ENCODE results near the gene RNF180.
"Not testable (repeated sequence)": the region's sequence is repeated elsewhere in the genome, so short reads cannot be mapped to it uniquely, and the experiment has no call there.

The RNF180 gene

GRCh38 chr5:64269164-64269563, 103.5 kb downstream of the RNF180 start:
- no peak for DNase-seq (ENCODE audit: low read depth in 1 of 2, low spot score in 1 of 2)

GRCh38 chr5:64273276-64273675, 107.6 kb downstream of the RNF180 start:
- DNase-seq (ENCODE audit: low read depth in 1 of 2, low spot score in 1 of 2), result no peak

GRCh38 chr5:64285188-64286130, 119.8 kb downstream of the RNF180 start:
- no peak for DNase-seq (ENCODE audit: low read depth in 1 of 2, low spot score in 1 of 2)

- no peak for DNase-seq (ENCODE audit: low read depth in 1 of 2, low spot score in 1 of 2)
These were observed 120.7 kb downstream of the RNF180 start for GRCh38 chr5:64286381-64286780.

GRCh38 chr5:64288496-64288895, 122.9 kb downstream of the RNF180 start:
- not testable (repeated sequence) for DNase-seq (ENCODE audit: low read depth in 1 of 2, low spot score in 1 of 2)

GRCh38 chr5:64292611-64293215, 127.1 kb downstream of the RNF180 start:
- DNase-seq (ENCODE audit: low read depth in 1 of 2, low spot score in 1 of 2), result no peak

- no peak for DNase-seq (ENCODE audit: low read depth in 1 of 2, low spot score in 1 of 2)
These were observed 129.5 kb downstream of the RNF180 start for GRCh38 chr5:64295101-64295500.

GRCh38 chr5:64298586-64298985, 132.9 kb downstream of the RNF180 start:
- DNase-seq (ENCODE audit: low read depth in 1 of 2, low spot score in 1 of 2), result no peak

GRCh38 chr5:64299805-64300204, 134.2 kb downstream of the RNF180 start:
- DNase-seq (ENCODE audit: low read depth in 1 of 2, low spot score in 1 of 2), result no peak

GRCh38 chr5:64301566-64301965, 135.9 kb downstream of the RNF180 start:
- DNase-seq (ENCODE audit: low read depth in 1 of 2, low spot score in 1 of 2), result no peak

- no peak for DNase-seq (ENCODE audit: low read depth in 1 of 2, low spot score in 1 of 2)
These were observed 142.5 kb downstream of the RNF180 start for GRCh38 chr5:64308135-64308534.

- no peak for DNase-seq (ENCODE audit: low read depth in 1 of 2, low spot score in 1 of 2)
These were observed 146.8 kb downstream of the RNF180 start for GRCh38 chr5:64312491-64312890.

GRCh38 chr5:64315778-64316177, 150.1 kb downstream of the RNF180 start:
- no peak for DNase-seq (ENCODE audit: low read depth in 1 of 2, low spot score in 1 of 2)

- no peak for DNase-seq (ENCODE audit: low read depth in 1 of 2, low spot score in 1 of 2)
These were observed 152.5 kb downstream of the RNF180 start for GRCh38 chr5:64318175-64318574.

GRCh38 chr5:64323591-64323990, 157.9 kb downstream of the RNF180 start:
- DNase-seq (ENCODE audit: low read depth in 1 of 2, low spot score in 1 of 2), result no peak

GRCh38 chr5:64330728-64331231, 165.1 kb downstream of the RNF180 start:
- no peak for DNase-seq (ENCODE audit: low read depth in 1 of 2, low spot score in 1 of 2)

- DNase-seq (ENCODE audit: low read depth in 1 of 2, low spot score in 1 of 2), result no peak
These were observed 166.1 kb downstream of the RNF180 start for GRCh38 chr5:64331597-64332277.

- DNase-seq (ENCODE audit: low read depth in 1 of 2, low spot score in 1 of 2), result no peak
These were observed 168.2 kb downstream of the RNF180 start for GRCh38 chr5:64333886-64334285.

- DNase-seq (ENCODE audit: low read depth in 1 of 2, low spot score in 1 of 2), result no peak
These were observed 174.1 kb downstream of the RNF180 start for GRCh38 chr5:64339769-64340168.

- no peak for DNase-seq (ENCODE audit: low read depth in 1 of 2, low spot score in 1 of 2)
These were observed 174.7 kb downstream of the RNF180 start for GRCh38 chr5:64340293-64340692.

- DNase-seq (ENCODE audit: low read depth in 1 of 2, low spot score in 1 of 2), result no peak
These were observed 175.7 kb downstream of the RNF180 start for GRCh38 chr5:64341340-64341739.

- no peak for DNase-seq (ENCODE audit: low read depth in 1 of 2, low spot score in 1 of 2)
These were observed 178.9 kb downstream of the RNF180 start for GRCh38 chr5:64344501-64344900.

Data from stimulated activated CD4-positive, alpha-beta T cell treated with anti-CD3 and anti-CD28 coated beads, Interleukin-15, amount 100 ng/mL, for 1 hour (primary cell).